Ovary (tissue), 9 donors: ENCODE results near the gene SCG5. TPM values are rescaled to one million over a fixed set of nuclear protein-coding genes. Genes with fewer than 3 reads are reported as not detected.

Experiments used
- DNase-seq, 5 donors: peaks; one replicate each; pipeline ENCODE4 v3.0.0-alpha.2; 2019 to 2020
- H3K27ac ChIP-seq, 2 donors: fragments of 200-600 bp; one replicate each; pipeline versions ENCODE4 v1.5.1 to v1.8.0; 2019 to 2022
- H3K27me3 ChIP-seq: fragments of 200-600 bp; one replicate; pipeline ENCODE4 v1.8.0; 2022
- H3K36me3 ChIP-seq: fragments of 200-600 bp; sonication (generic); one replicate; pipeline ENCODE4 v1.5.1; 2019
- H3K4me1 ChIP-seq: one replicate; pipeline ENCODE4 v1.8.1; 2013; ENCODE audit warnings: mild to moderate bottlenecking, moderate library complexity; ENCODE audit not compliant: insufficient read depth
- H3K4me3 ChIP-seq: fragments of 200-600 bp; sonication (generic); one replicate; pipeline ENCODE4 v1.5.1; 2017
- H3K9me3 ChIP-seq, 2 donors: fragments of 200-600 bp in 1 of 2; sonication (generic) in 1 of 2; one replicate each; pipeline versions ENCODE4 v1.5.1 to v1.8.1; 2013 to 2019; ENCODE audit warnings: mild to moderate bottlenecking in 1 of 2, moderate library complexity in 1 of 2
- CTCF ChIP-seq, 3 donors: fragments of 450-650 bp in 2 of 3; fragments of 200-600 bp in 1 of 3; IDR thresholded peaks; one replicate each; pipeline versions ENCODE4 v1.5.1 to v1.8.0; 2016 to 2022; ENCODE audit warnings: antibody characterized with exemption in 3 of 3, mild to moderate bottlenecking in 1 of 3
- EP300 ChIP-seq: sonication (generic); formaldehyde crosslinking; IDR thresholded peaks from one replicate; pipeline ENCODE4 v1.6.1; 2017; ENCODE audit warnings: antibody characterized with exemption
- POLR2A ChIP-seq: fragments of 450-650 bp; IDR thresholded peaks from one replicate; pipeline ENCODE4 v1.6.1; 2017; ENCODE audit warnings: antibody characterized with exemption, mild to moderate bottlenecking, moderate library complexity
- WGBS, 3 donors: extraction: QIAGEN DNeasy Blood & Tissue Kit in 1 of 3; methylation state at CpG; one replicate each; pipeline versions ENCODE4 v1.1.5 to v1.1.7; 2013 to 2017; 5-methylcytosine and 5-hydroxymethylcytosine counted together
- intact Hi-C, 4 donors: fragments of 100-400 bp; cut with DNase I; formaldehyde crosslinking; loops; one replicate each; pipeline versions ENCODE4 v1.11.0 to v1.15.1; 2022 to 2023
- polyA plus RNA-seq, 2 donors: library from polyadenylated mRNA; stranded (reverse); fragments of 200-250 nt in 1 of 2; fragments of 350-450 nt in 1 of 2; fragmentation: Illumina TruSeq in 1 of 2; extraction: RNeasy Lipid Tissue Mini Kit (QIAGEN cat#74804) in 1 of 2; gene quantifications; one replicate each; pipeline ENCODE4 v1.2.3, GENCODE V29; 2013 to 2014
- total RNA-seq, 7 donors: library from RNA; depleted of rRNA in 2 of 7; stranded (reverse); fragments of >200 nt in 2 of 7; fragmentation: NEBNext Ultra II Directional in 3 of 7; extraction: Animal tissue kit (Norgen Biotek cat#: 25700) in 3 of 7; gene quantifications; one replicate each; pipeline versions ENCODE4 v1.1.0 to v1.2.4, GENCODE V29; 2016 to 2023
- donor health status: DM: no; HTN: no; CAD: no; lungs with moderate emphysema.
- donor health status: DM: no; HTN: no; CAD: no.
- donor health status: Bipolar disorder and iron deficiency.
- donor health status: DM: yes; HTN: yes; CAD: no.
- donor health status: DM: no; HTN: no; CAD: no.
- donor health status: DM: yes; HTN: yes; CAD: no.

The SCG5 gene
- total and polyA plus RNA-seq, 9 donors = 0.63 to 34.1 (median 3.7) TPM; not detected in 1

GRCh38 chr15:32671339-32672325, 30.1 kb downstream of the SCG5 start:
- Histone ChIP-seq H3K4me1 (peaks cover 4% of the 10 kb centered on the region), H3K36me3 (no peaks in the 10 kb centered on the region), H3K27me3 (no peaks in the 10 kb centered on the region), H3K4me3 (no peak overlapping the region), H3K27ac (no peak overlapping the region), H3K9me3 (no peaks in the 10 kb centered on the region)
- WGBS, 3 donors = 94 to 95% (median 94%) methylated on average over 29 of the region's 29 CpGs
- no peak for DNase-seq
- intact Hi-C loops = no loop called here
- TF ChIP-seq POLR2A (no peak), EP300 (no peak), CTCF (IDR thresholded peaks at IDR 0.05) (no peak)

- Histone ChIP-seq H3K27ac (no peak overlapping the region), H3K36me3 (no peaks in the 10 kb centered on the region), H3K27me3 (no peaks in the 10 kb centered on the region), H3K4me3 (no peak overlapping the region), H3K4me1 (peaks cover 4% of the 10 kb centered on the region), H3K9me3 (no peaks in the 10 kb centered on the region)
- intact Hi-C loops = no loop called here
- TF ChIP-seq POLR2A (no peak), EP300 (no peak), CTCF (IDR thresholded peaks at IDR 0.05) (no peak)
- WGBS, 3 donors = 95 to 97% (median 97%) methylated on average over 2 of the region's 2 CpGs
- no peak for DNase-seq
Measured at GRCh38 chr15:32674681-32675080, 33.2 kb downstream of the SCG5 start.

GRCh38 chr15:32675466-32675865, 34.0 kb downstream of the SCG5 start:
- no peak overlapping the region for H3K27ac ChIP-seq
- H3K9me3 ChIP-seq = no peaks in the 10 kb centered on the region
- H3K27me3 ChIP-seq = no peaks in the 10 kb centered on the region
- no peak overlapping the region for H3K4me3 ChIP-seq
- DNase-seq = no peak
- intact Hi-C loops = no loop called here
- WGBS, 3 donors = 62 to 74% (median 68%) methylated on average over 6 of the region's 6 CpGs
- no peaks in the 10 kb centered on the region for H3K4me1 ChIP-seq
- no peaks in the 10 kb centered on the region for H3K36me3 ChIP-seq
- TF ChIP-seq POLR2A (no peak), EP300 (no peak), CTCF (IDR thresholded peaks at IDR 0.05) (no peak)

GRCh38 chr15:32676169-32676568, 34.7 kb downstream of the SCG5 start:
- no peak for DNase-seq
- no peak for TF ChIP-seq CTCF (IDR thresholded peaks at IDR 0.05)
- no peak for TF ChIP-seq EP300
- no peak for TF ChIP-seq POLR2A
- H3K4me1 ChIP-seq = no peaks in the 10 kb centered on the region
- no peak overlapping the region for H3K27ac ChIP-seq
- WGBS, 3 donors = 70 to 75% (median 74%) methylated on average over 2 of the region's 2 CpGs
- intact Hi-C loops = no loop called here
- H3K9me3 ChIP-seq = no peaks in the 10 kb centered on the region
- no peaks in the 10 kb centered on the region for H3K27me3 ChIP-seq
- no peaks in the 10 kb centered on the region for H3K36me3 ChIP-seq
- H3K4me3 ChIP-seq = no peak overlapping the region
